ENCODE results near the gene MTFP1. TPM values are rescaled to one million over a fixed set of nuclear protein-coding genes. Genes with fewer than 3 reads are reported as not detected.

The MTFP1 gene
- total RNA-seq, 1 experiment from 2014 or later, result 18.5 TPM

DNA sequence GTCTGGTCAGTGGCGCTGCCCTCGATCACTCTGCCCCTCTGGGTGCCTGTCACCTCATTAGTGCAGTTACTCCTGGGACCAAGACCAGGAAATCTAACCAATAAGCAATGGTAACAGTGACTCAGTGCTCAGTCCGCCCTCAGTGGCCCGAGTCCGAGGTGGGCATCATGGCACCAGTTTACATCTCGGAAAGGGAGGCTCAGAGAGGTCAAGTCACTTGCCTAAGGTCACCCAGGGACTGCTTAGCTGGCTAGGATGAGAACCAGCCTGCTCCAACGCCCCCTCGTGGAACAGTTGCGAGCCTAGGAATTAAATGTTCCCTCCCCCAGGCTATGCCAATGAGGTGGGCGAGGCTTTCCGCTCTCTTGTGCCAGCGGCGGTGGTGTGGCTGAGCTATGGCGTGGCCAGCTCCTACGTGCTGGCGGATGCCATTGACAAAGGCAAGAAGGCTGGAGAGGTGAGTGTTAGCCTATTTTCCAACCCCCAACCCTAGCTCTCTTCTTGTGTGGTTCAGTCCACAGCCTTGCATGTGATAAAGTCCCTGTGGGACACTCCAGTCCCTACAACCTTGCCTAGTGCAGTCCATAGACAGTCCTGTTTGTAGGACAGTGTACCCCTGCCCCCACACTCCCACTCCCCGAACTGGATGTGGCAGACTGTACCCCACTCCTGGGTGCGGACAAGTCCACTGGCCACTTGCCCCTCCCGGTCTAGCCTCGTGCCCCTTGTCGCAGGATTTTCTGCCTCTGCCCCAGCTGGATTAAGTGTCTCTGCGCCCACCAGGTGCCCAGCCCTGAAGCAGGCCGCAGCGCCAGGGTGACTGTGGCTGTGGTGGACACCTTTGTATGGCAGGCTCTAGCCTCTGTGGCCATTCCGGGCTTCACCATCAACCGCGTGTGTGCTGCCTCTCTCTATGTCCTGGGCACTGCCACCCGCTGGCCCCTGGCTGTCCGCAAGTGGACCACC lies 1.1 kb downstream of the MTFP1 start:
- Histone ChIP-seq H3K79me2 (ENCODE audit: low read depth) (peaks cover 14% of the 10 kb centered on the region), H4K20me1 (ENCODE audit: insufficient read depth) (no peaks in the 10 kb centered on the region), H3K27ac (peak overlapping the region; percentile 93), H3K36me3 (ENCODE audit: low read depth) (no peaks in the 10 kb centered on the region), H3K27me3 (ENCODE audit: insufficient read depth, low read depth) (no peaks in the 10 kb centered on the region), H3K4me3 (peak overlapping the region; percentile 70), H3K4me1 (replicated peaks; ENCODE audit: insufficient read depth) (peaks cover 19% of the 10 kb centered on the region), H3K9me2 (ENCODE audit: insufficient read depth) (no peaks in the 10 kb centered on the region), H3F3A (ENCODE audit: insufficient read depth, low read depth) (peaks cover 47% of the 10 kb centered on the region), H2AFZ (peak overlapping the region; percentile 83), H3K4me2 (peak overlapping the region; percentile 88), H3K9me3 (ENCODE audit: insufficient read depth, low read depth) (no peaks in the 10 kb centered on the region)
- TF ChIP-seq EZH2 (IDR thresholded peaks at IDR 0.05; ENCODE audit: low read depth), result no peak
- TF ChIP-seq, protein P1, sequence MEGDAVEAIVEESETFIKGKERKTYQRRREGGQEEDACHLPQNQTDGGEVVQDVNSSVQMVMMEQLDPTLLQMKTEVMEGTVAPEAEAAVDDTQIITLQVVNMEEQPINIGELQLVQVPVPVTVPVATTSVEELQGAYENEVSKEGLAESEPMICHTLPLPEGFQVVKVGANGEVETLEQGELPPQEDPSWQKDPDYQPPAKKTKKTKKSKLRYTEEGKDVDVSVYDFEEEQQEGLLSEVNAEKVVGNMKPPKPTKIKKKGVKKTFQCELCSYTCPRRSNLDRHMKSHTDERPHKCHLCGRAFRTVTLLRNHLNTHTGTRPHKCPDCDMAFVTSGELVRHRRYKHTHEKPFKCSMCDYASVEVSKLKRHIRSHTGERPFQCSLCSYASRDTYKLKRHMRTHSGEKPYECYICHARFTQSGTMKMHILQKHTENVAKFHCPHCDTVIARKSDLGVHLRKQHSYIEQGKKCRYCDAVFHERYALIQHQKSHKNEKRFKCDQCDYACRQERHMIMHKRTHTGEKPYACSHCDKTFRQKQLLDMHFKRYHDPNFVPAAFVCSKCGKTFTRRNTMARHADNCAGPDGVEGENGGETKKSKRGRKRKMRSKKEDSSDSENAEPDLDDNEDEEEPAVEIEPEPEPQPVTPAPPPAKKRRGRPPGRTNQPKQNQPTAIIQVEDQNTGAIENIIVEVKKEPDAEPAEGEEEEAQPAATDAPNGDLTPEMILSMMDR (conservative IDR thresholded peaks at IDR 0.05), result peak; percentile 84
- POLR2A ChIA-PET (ENCODE audit: unreplicated experiment), result interaction anchor here (0.6 to 0.9 kb wide), 4 partner anchors 13 to 180 kb away, joined by 3 to 6 read pairs (median 4); partner anchors contain the start of gene TCN2
- CTCF ChIA-PET, result interaction anchor here (0.6 to 2.8 kb wide), 6 partner anchors 12 to 139 kb away, joined by 3 to 10 read pairs (median 5); partner anchors contain the start of gene CASTOR1
- no TSS peak for BruUV-seq (replicated peaks)
- peak; percentile 82 to 90 for DNase-seq
- intact Hi-C loops (cut with micrococcal nuclease; ENCODE audit: unreplicated experiment), result loop anchor here (1.0 to 10.0 kb wide), 3 partner anchors 35 to 178 kb away; partner anchors contain the start of gene TCN2

DNA sequence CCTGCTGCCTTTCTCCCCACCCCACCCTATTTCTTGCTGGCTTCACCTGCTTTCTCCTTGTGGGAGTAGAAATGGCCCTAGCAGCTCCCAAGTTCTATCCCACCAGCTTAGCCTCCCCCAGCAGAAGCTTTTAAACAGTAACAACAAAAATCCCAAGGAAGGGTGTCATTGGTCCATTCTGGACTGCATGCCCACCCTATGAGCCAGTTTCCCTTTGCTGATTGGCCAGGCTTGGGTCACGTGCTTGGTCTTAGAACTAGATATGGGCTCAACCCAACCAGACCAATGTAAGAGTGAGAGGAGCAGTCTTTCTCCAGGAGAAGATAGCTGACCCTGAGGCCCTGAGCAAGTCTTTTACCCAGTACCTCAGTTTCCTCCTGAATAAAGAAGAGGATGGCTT lies 2.3 kb downstream of the MTFP1 start:
- H2AFZ ChIP-seq, result no peak overlapping the region
- H3K36me3 ChIP-seq (ENCODE audit: low read depth), result no peaks in the 10 kb centered on the region
- H3K27ac ChIP-seq, result no peak overlapping the region
- TF ChIP-seq, protein P1 (conservative IDR thresholded peaks at IDR 0.05), result no peak
- no peak for TF ChIP-seq EZH2 (IDR thresholded peaks at IDR 0.05; ENCODE audit: low read depth)
- ChIA-PET CTCF (interaction anchor here (0.6 to 2.8 kb wide), 3 partner anchors 36 to 348 kb away, joined by 3 to 8 read pairs (median 5); no protein-coding TSS in a partner anchor), POLR2A (ENCODE audit: unreplicated experiment) (interaction anchor here (0.5 kb wide), 1 partner anchor 141 kb away, joined by 15 read pairs; no protein-coding TSS in a partner anchor)
- no peaks in the 10 kb centered on the region for H3K9me3 ChIP-seq (ENCODE audit: insufficient read depth, low read depth)
- peaks cover 5% of the 10 kb centered on the region for H3K79me2 ChIP-seq (ENCODE audit: low read depth)
- DNase-seq, result no peak
- no peak overlapping the region for H3K4me3 ChIP-seq
- intact Hi-C loops (cut with micrococcal nuclease; ENCODE audit: unreplicated experiment), result loop anchor here (10.0 kb wide), 1 partner anchor 177 kb away; the partner anchor contains the start of gene TCN2
- H4K20me1 ChIP-seq (ENCODE audit: insufficient read depth), result no peaks in the 10 kb centered on the region
- H3K27me3 ChIP-seq (ENCODE audit: insufficient read depth, low read depth), result no peaks in the 10 kb centered on the region
- H3K9me2 ChIP-seq (ENCODE audit: insufficient read depth), result no peaks in the 10 kb centered on the region
- H3K4me1 ChIP-seq (replicated peaks; ENCODE audit: insufficient read depth), result peaks cover 9% of the 10 kb centered on the region
- H3F3A ChIP-seq (ENCODE audit: insufficient read depth, low read depth), result peaks cover 36% of the 10 kb centered on the region
- H3K4me2 ChIP-seq, result no peak overlapping the region
- BruUV-seq (replicated peaks), result no TSS peak

DNA sequence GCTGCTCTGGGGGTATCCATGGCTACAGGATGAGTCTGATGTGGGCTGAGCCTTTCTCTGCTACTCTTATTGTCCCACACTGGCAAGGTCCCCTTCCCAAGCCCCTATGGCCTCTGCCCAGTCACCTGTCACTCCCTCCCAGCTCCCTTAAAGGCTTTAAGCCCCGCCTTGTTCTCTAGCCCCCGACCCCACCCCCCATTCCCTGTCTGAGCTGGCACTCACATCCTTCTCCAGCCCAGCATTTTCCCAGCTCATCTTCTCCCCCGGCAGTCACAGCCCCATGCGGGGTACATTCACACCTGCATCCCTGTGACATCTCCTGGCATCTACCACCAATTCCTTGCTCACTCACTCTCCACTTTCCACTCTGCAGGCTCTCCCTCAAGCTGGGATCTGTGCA lies 4.3 kb downstream of the MTFP1 start:
- no peaks in the 10 kb centered on the region for H3K9me3 ChIP-seq (ENCODE audit: insufficient read depth, low read depth)

More for the DNA sequence above, 4.3 kb downstream of the MTFP1 start:
- Histone ChIP-seq H3K36me3 (ENCODE audit: low read depth) (no peaks in the 10 kb centered on the region), H3F3A (ENCODE audit: insufficient read depth, low read depth) (peaks cover 22% of the 10 kb centered on the region), H3K79me2 (ENCODE audit: low read depth) (peaks cover 2% of the 10 kb centered on the region), H3K27me3 (ENCODE audit: insufficient read depth, low read depth) (no peaks in the 10 kb centered on the region), H2AFZ (no peak overlapping the region), H3K4me2 (no peak overlapping the region), H3K4me3 (no peak overlapping the region), H4K20me1 (ENCODE audit: insufficient read depth) (no peaks in the 10 kb centered on the region), H3K9me2 (ENCODE audit: insufficient read depth) (no peaks in the 10 kb centered on the region), H3K4me1 (replicated peaks; ENCODE audit: insufficient read depth) (peaks cover 3% of the 10 kb centered on the region), H3K27ac (no peak overlapping the region)
- intact Hi-C loops (cut with micrococcal nuclease; ENCODE audit: unreplicated experiment), result loop anchor here (10.0 kb wide), 1 partner anchor 175 kb away; the partner anchor contains the start of gene TCN2
- ChIA-PET CTCF (no interaction called here), POLR2A (ENCODE audit: unreplicated experiment) (interaction anchor here (0.7 kb wide), 1 partner anchor 64 kb away, joined by 5 read pairs; no protein-coding TSS in a partner anchor)
- BruUV-seq (replicated peaks), result no TSS peak
- TF ChIP-seq, protein P1 (conservative IDR thresholded peaks at IDR 0.05), result no peak
- TF ChIP-seq EZH2 (IDR thresholded peaks at IDR 0.05; ENCODE audit: low read depth), result no peak
- no peak for DNase-seq
